Middle frontal gyrus (tissue), 1 donor: ENCODE measurements around the gene N4BP2L2.

ENCODE experiments used
- DNase-seq: peaks from one replicate; pipeline ENCODE4 v3.0.0-alpha.2; 2015; ENCODE audit warnings: low spot score; ENCODE audit errors: extremely low spot score

N4BP2L2 gene

DNA sequence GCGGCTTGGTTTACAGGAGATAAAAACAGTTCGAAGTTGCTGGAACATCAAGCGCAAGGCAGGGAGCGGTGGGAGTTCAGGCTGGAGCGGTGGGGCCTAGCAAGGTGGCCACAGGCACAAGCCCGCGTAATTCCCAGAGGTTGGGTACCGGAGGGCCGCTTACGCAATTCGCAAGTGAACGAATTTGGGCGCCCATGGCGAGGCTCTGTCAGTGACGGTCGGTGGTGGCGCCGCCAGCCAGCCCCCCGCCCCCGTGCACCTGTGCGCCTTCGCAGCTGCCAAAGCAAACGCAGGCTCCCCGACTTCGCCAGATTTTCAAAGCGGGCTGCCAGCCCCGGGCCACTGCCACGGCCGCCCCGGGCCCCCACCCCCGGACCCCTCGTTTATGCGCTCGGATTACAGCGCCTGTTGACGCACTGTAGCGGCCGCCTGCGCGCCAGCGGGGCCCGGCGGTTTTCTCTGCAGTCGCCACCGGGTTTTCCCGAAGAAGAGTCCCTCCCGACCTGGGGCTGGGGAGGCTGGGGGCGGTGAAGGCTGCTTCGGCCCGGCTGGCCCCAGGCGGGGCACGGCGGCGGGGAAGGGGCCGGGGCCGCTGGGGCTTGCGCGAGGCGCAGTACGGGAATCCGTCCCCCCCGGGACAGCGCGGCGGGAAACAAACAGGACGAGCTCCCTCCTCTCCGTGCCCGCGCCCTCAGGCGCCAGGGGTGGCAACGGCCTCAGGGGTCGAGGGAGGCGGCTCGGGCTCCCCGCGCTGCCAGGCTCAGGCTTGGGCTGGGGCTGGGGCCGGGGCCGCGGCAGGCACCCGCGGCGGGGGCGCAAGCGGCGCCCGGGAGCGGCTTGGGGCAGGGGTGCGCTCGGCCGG is 111.4 kb downstream of the N4BP2L2 start:
- DNase-seq = peak; percentile 21

GRCh38 chr13:32426191-32426989 is 112.2 kb downstream of the N4BP2L2 start:
- DNase-seq = no peak

GRCh38 chr13:32425158-32425557 is 113.4 kb downstream of the N4BP2L2 start:
- no peak for DNase-seq

- no peak for DNase-seq
Measured at GRCh38 chr13:32423592-32423991, 115.0 kb downstream of the N4BP2L2 start.

- no peak for DNase-seq
Measured at GRCh38 chr13:32419862-32420261, 118.7 kb downstream of the N4BP2L2 start.

GRCh38 chr13:32417995-32418394 is 120.6 kb downstream of the N4BP2L2 start:
- no peak for DNase-seq

DNA sequence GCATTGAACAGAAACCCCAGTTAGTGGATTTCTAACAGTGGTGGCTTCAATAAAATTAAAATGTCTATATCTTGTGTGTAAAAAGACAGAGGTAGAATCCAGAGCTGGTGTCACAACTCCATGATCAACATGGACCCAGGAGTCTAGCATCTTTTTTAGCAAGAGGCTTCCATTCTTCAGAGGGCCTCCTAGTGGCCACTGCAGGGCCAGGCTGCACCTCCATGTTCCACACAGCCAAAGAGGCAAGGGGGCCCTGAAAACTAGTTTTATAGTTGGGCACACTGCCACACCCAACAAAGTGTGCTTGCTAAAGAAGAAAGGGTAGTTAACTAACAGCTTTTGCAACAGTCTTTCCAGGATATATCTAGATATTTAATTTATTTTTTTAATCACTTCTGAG is 123.6 kb downstream of the N4BP2L2 start:
- no peak for DNase-seq

DNA sequence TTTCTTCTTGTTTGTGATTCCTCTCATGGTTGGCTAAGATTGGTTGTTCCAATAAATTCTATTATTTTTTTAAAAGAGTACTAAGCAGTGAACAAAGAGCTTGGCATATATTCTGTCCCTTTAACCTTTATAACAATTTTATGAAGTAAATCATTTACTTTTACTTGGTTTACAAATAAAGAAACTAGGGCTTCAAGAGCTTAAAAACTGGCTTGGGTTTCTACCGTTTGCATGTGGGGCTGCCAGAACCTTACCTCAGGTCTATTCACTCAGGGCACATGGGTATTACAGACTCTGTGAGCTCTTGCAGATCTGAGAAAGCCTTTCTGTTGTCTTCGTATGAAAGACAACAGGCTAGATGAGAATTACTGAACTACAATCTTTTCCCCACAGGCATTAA is 124.0 kb downstream of the N4BP2L2 start:
- no peak for DNase-seq

GRCh38 chr13:32413284-32413683 is 125.3 kb downstream of the N4BP2L2 start:
- no peak for DNase-seq

DNA sequence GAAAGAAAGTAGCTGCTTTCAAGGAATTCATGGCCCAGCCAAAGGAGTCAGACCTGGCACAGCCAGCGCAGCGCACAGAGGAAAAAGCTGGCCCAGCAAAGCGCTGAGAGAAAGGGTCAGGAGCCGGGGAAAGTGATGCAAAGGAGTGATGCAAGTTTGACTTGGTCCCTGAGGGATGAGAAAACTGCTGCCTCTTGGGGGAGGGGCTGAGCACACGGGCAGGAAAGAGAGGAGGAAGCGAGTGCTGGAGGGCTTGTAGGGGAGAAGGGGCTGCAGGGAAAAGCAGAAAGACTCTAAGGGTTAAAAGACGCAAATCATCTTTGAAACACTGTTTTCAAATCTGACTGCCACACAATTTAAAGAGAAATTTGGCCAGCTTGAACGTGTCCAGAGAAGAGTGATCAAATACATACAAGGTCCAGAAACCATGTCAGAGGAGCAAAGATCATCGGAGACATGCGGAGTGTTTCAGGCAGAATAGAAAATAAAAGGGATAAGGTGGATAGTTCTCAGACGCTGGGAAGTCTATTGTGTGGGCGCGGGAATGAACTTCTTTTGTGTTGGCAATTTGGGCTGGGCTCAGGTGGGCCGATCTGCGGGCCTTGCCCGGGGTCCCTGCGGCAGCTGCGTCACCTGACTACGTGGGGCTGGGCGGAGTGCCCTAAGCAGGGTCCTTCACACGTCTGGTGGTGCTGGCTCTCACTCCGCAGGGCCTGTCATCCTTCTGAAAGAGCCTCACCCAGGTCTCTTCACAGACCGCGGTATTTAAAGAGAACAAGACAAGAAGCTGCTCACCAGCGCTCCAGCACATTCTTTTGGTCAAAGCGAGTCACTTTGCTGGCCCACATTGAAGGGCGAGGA is 128.8 kb downstream of the N4BP2L2 start:
- DNase-seq = no peak

DNA sequence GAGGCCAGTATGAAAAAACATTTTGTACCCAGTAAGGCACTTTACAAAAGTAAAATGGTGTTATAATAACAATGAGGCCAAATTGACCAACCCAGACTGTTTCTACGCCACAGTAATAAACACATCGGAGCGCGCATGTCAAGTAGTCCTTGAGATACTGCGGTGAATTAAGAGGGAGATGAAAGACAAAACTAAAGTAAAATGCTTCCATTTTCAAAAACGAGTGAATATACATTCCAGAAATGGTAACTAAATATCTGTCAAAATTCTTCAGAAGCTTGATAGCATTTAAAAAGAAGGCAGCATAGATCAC is 129.6 kb downstream of the N4BP2L2 start:
- no peak for DNase-seq

DNA sequence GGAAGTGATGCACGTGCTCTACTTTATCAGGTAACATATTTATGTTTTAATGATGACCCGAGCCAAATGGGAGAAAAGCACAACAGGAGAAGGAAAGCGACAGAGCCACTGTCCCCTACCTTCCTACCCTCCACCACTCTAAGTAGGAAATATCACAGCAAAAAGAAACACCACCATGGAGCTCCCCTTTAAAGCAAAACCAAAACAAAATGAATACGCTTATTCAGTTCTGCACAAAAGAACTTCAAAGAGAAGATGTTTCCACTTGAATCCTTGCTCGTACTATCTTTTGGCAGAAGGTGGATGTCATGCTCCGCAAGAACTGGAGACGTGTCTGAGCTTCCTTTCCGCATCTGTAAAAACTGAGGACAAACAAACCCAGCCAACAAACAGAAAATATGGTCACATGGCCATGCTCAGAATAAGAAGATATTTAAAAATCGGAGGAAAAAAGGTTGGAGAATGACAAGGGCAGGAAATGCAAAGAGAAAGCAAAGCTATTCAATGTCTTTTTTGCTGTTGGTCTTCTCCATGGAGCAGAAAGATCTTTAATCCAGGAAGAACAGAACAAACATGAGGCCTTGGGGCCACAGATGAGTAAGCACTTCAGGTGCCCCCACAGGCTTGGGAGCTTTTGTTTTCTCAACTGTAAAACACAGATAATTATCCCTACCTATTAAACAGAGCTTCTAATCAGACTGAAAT is 130.1 kb downstream of the N4BP2L2 start:
- no peak for DNase-seq

DNA sequence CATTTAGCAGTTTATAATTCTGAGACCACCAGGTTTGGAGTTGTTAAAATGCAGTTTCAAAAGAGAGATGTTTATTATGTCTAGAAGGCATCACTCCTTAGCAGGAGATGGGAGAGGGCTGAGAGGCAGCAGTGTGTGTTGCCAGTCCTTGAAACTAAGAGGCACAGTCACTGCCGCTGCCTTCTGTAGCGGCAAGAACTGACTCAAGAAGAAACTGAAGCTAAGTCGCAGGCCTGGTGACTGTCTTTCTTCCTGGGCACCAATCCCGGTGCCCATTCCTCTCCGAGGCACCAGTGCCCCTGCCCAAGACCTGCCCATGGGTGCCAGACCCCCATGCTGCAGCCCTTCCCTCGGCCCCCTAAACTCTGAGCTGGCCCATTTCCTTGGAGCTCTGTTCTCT is 130.7 kb downstream of the N4BP2L2 start:
- DNase-seq = no peak

DNA sequence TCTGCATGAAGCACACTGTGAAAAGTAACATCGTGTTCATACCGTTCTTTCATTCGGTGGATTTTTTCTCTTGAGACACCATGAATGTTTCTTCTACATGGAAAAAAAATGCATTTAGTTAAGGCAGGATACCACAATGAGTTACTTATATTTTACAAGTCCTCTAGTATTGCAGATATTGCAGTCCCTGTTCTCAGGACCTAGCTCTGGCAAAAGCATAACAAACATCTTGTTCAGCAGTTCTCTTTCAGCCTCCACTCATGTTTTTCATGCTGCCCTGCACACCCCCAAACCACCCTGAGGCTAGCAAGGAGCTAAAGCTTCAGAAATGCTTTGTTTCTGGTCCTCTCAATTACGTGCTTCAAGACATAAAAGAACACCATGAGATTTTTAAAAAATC is 135.5 kb downstream of the N4BP2L2 start:
- DNase-seq = no peak

- DNase-seq = no peak
Measured at GRCh38 chr13:32391101-32391619, 147.4 kb downstream of the N4BP2L2 start.

- DNase-seq = no peak
Measured at GRCh38 chr13:32390484-32390883, 148.1 kb downstream of the N4BP2L2 start.

DNA sequence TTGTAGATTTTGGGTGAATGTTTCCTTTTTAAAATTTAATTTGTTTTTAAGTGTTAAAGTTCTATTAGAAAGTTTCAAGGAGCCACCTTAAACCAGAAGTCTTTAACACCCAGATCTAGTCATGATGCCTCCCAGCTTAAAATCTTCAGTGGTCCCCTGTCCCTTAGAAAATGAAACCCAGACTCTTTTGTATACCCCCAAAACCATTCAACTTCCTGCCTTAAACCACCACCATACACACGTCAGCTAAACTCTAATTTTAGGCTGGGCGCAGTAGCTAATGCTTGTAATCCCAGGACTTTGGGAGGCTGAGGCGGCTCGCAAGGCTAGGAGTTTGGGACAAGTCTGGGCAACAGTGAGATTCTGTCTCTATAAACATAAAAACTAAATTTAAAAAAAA is 148.5 kb downstream of the N4BP2L2 start:
- DNase-seq = no peak

- no peak for DNase-seq
Measured at GRCh38 chr13:32385410-32385809, 153.2 kb downstream of the N4BP2L2 start.

DNA sequence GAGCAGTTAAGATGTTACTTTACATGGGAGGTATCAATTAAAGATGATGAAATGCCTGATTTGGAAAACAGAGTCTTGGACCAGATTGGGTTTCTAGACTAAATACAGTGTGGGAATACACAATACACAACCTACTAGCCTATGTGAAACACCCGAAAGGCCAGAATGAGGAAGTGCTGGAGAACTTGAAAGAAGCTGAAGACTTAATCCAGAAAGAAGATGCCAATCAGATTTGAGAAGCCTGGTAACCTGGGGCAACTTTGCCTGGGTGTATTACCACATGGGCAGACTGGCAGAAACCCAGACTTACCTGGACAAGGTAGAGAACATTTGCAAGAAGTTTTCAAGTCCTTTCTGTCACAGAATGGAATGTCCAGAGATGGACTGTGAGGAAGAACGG is 153.9 kb downstream of the N4BP2L2 start:
- no peak for DNase-seq

DNA sequence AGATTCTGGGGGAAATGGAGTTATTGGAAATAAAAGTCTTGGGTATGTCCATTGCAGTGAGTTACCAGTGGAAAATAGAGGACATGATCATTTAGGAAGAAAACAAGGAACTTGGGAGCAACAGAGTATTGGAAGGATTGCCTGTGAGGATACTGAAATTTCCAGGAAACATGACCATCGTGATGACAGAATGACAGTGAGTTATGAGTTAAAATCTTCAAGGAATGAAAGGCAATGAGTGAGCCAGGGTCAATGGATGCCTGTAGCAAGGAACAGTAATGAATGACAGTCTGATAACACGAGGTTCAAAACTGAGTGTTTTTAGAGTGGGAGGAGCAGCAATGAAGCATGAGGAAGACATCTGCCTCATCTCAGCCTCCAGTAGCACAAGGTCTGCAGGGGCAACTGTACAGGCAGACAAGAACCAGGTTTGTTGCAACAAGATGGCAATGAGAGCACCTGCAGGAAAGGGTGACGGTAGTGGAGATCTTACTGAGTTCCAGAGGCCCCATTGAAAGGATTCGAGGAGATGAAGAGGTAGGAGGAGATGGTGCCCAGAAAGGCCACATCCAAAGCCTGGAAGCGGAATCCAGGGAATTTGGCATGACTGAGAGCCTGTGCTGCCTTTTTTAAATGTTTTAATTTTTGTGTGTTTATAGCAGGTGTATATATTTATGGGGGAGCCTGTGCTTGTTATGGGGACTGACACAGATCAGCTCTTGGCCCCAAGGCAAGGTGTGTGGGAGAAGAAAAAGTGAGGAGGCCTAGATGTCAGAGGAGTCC is 154.6 kb downstream of the N4BP2L2 start:
- no peak for DNase-seq
